ENCODE measurements around the gene GNMT.

GRCh38 chr6:42925248-42925857, 35.2 kb upstream of the GNMT start:
- TF ChIP-seq MAZ (IDR thresholded peaks at IDR 0.05; ENCODE audit: borderline replicate concordance, low read depth, low read length) (no peak), POLR2A (IDR thresholded peaks at IDR 0.05; ENCODE audit: low read length) (no peak), CTCF (IDR thresholded peaks at IDR 0.05) (no peak), RNF2 (IDR thresholded peaks at IDR 0.05; ENCODE audit: borderline replicate concordance, low read depth) (no peak), MAX (IDR thresholded peaks at IDR 0.05) (no peak), HMGXB4 (CRISPR knock-in tag; IDR thresholded peaks at IDR 0.05; ENCODE audit: borderline replicate concordance) (no peak), RFX5 (IDR thresholded peaks at IDR 0.05) (no peak), EP300 (IDR thresholded peaks at IDR 0.05) (no peak), SMC3 (IDR thresholded peaks at IDR 0.05) (no peak), USF2 (IDR thresholded peaks at IDR 0.05) (no peak)
- TF ChIP-seq, protein P1, sequence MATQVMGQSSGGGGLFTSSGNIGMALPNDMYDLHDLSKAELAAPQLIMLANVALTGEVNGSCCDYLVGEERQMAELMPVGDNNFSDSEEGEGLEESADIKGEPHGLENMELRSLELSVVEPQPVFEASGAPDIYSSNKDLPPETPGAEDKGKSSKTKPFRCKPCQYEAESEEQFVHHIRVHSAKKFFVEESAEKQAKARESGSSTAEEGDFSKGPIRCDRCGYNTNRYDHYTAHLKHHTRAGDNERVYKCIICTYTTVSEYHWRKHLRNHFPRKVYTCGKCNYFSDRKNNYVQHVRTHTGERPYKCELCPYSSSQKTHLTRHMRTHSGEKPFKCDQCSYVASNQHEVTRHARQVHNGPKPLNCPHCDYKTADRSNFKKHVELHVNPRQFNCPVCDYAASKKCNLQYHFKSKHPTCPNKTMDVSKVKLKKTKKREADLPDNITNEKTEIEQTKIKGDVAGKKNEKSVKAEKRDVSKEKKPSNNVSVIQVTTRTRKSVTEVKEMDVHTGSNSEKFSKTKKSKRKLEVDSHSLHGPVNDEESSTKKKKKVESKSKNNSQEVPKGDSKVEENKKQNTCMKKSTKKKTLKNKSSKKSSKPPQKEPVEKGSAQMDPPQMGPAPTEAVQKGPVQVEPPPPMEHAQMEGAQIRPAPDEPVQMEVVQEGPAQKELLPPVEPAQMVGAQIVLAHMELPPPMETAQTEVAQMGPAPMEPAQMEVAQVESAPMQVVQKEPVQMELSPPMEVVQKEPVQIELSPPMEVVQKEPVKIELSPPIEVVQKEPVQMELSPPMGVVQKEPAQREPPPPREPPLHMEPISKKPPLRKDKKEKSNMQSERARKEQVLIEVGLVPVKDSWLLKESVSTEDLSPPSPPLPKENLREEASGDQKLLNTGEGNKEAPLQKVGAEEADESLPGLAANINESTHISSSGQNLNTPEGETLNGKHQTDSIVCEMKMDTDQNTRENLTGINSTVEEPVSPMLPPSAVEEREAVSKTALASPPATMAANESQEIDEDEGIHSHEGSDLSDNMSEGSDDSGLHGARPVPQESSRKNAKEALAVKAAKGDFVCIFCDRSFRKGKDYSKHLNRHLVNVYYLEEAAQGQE (IDR thresholded peaks at IDR 0.05), result no peak
- TF ChIP-seq, protein P2, sequence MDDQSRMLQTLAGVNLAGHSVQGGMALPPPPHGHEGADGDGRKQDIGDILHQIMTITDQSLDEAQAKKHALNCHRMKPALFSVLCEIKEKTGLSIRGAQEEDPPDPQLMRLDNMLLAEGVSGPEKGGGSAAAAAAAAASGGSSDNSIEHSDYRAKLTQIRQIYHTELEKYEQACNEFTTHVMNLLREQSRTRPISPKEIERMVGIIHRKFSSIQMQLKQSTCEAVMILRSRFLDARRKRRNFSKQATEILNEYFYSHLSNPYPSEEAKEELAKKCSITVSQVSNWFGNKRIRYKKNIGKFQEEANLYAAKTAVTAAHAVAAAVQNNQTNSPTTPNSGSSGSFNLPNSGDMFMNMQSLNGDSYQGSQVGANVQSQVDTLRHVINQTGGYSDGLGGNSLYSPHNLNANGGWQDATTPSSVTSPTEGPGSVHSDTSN (IDR thresholded peaks at IDR 0.05), result no peak

All from A549 (cell line).